ENCODE results near the gene RIPK4.
"Not testable (repeated sequence)": the region's sequence is repeated elsewhere in the genome, so short reads cannot be mapped to it uniquely, and the experiment has no call there.

RIPK4 gene

GRCh38 chr21:41711416-41712007 is 55.3 kb downstream of the RIPK4 start:
- no peak for DNase-seq

- DNase-seq = no peak
Observed at GRCh38 chr21:41710823-41711160, 56.1 kb downstream of the RIPK4 start.

GRCh38 chr21:41709965-41710822 is 56.7 kb downstream of the RIPK4 start:
- DNase-seq = no peak

- no peak for DNase-seq
Observed at GRCh38 chr21:41709166-41709565, 57.7 kb downstream of the RIPK4 start.

GRCh38 chr21:41707960-41708330 is 58.9 kb downstream of the RIPK4 start:
- no peak for DNase-seq

- DNase-seq = no peak
Observed at GRCh38 chr21:41707231-41707959, 59.5 kb downstream of the RIPK4 start.

GRCh38 chr21:41706678-41707077 is 60.2 kb downstream of the RIPK4 start:
- DNase-seq = no peak

- DNase-seq = peak; percentile 12
Observed at GRCh38 chr21:41706263-41706639, 60.6 kb downstream of the RIPK4 start.

GRCh38 chr21:41705546-41706262 is 61.1 kb downstream of the RIPK4 start:
- no peak for DNase-seq

- no peak for DNase-seq
Observed at GRCh38 chr21:41703857-41704501, 62.9 kb downstream of the RIPK4 start.

- no peak for DNase-seq
Observed at GRCh38 chr21:41701749-41702148, 65.1 kb downstream of the RIPK4 start.

GRCh38 chr21:41699311-41699710 is 67.5 kb downstream of the RIPK4 start:
- DNase-seq = no peak

- no peak for DNase-seq
Observed at GRCh38 chr21:41698071-41698470, 68.8 kb downstream of the RIPK4 start.

- DNase-seq = no peak
Observed at GRCh38 chr21:41695513-41695912, 71.3 kb downstream of the RIPK4 start.

GRCh38 chr21:41694042-41694441 is 72.8 kb downstream of the RIPK4 start:
- DNase-seq = not testable (repeated sequence)

- no peak for DNase-seq
Observed at GRCh38 chr21:41692185-41692565, 74.7 kb downstream of the RIPK4 start.

- DNase-seq = no peak
Observed at GRCh38 chr21:41691205-41692184, 75.4 kb downstream of the RIPK4 start.

Data from SHP77 treated with DMSO at 0.1 percent for 48 hours (cell line).